NB4 (cell line): ENCODE results near the gene PROM2.

Source experiments
- CTCF ChIP-seq: IDR thresholded peaks from one replicate; pipeline ENCODE4 v1.5.1; 2012; ENCODE audit warnings: low read depth, low read length
- MAX ChIP-seq: IDR thresholded peaks from 2 replicates; pipeline ENCODE4 v1.6.1; 2011; ENCODE audit warnings: low read depth, low read length

- TF ChIP-seq CTCF (no peak), MAX (no peak)
Observed at GRCh38 chr2:95269036-95269680, 5.1 kb upstream of the PROM2 start.
